ENCODE data around the gene CSGALNACT2. TPM values are rescaled to one million over a fixed set of nuclear protein-coding genes. Genes with fewer than 3 reads are reported as not detected.

The CSGALNACT2 gene
- total RNA-seq, 2 experiments from 2014 or later, result 25.6 to 27.1 TPM

DNA sequence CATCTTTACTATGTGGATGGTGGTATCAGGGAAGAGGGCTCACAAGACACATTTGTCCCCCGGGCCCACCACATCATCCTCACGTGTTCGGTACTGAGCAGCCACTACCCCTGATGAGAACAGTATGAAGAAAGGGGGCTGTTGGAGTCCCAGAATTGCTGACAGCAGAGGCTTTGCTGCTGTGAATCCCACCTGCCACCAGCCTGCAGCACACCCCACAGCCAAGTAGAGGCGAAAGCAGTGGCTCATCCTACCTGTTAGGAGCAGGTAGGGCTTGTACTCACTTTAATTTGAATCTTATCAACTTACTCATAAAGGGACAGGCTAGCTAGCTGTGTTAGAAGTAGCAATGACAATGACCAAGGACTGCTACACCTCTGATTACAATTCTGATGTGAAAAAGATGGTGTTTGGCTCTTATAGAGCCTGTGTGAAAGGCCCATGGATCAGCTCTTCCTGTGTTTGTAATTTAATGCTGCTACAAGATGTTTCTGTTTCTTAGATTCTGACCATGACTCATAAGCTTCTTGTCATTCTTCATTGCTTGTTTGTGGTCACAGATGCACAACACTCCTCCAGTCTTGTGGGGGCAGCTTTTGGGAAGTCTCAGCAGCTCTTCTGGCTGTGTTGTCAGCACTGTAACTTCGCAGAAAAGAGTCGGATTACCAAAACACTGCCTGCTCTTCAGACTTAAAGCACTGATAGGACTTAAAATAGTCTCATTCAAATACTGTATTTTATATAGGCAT is 9.1 kb upstream of the CSGALNACT2 start:
- Mint-ChIP-seq H3K27me3 (ENCODE audit: low read depth) (no peaks in the 10 kb centered on the region), H3K9me3 (no peaks in the 10 kb centered on the region), H3K36me3 (ENCODE audit: low read depth) (no peaks in the 10 kb centered on the region), H3K4me1 (ENCODE audit: low read depth) (peaks cover 11% of the 10 kb centered on the region), H3K27ac (peak overlapping the region; percentile 73), H3K4me3 (no peak overlapping the region)
- DNase-seq, result peak; percentile 66
- CTCF ChIA-PET, result interaction anchor here (0.6 to 1.3 kb wide), 2 partner anchors 36 to 76 kb away, joined by 4 to 5 read pairs; no protein-coding TSS in a partner anchor
- intact Hi-C loops (cut with micrococcal nuclease), result loop anchor here (1.0 kb wide), 2 partner anchors 8 to 11 kb away; no protein-coding TSS in a partner anchor

DNA sequence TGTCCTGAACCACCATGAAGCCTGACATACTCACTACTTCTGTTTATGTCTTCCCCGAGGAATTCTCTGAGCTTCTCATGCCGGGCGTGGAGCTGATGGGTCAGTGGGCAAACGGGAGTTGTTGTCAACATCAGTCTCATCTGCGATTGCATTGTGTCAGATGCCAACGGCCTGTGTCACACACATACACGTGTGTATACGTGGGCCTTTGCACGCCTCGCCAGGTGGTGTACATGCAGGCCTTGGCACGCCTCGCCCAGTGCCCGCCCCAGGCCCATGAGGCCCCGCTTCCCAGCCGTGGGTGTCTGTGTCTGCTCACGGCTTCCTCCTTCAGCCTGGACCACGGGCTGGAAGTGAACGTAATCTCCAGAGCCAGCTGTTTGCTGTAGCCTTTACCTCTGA is 7.5 kb upstream of the CSGALNACT2 start:
- DNase-seq, result no peak
- Mint-ChIP-seq H3K9me3 (no peaks in the 10 kb centered on the region), H3K36me3 (ENCODE audit: low read depth) (no peaks in the 10 kb centered on the region), H3K4me1 (ENCODE audit: low read depth) (peaks cover 11% of the 10 kb centered on the region), H3K4me3 (no peak overlapping the region), H3K27ac (no peak overlapping the region), H3K27me3 (ENCODE audit: low read depth) (no peaks in the 10 kb centered on the region)
- CTCF ChIA-PET, result no interaction called here
- intact Hi-C loops (cut with micrococcal nuclease), result loop anchor here (10.0 kb wide), 1 partner anchor 684 kb away; no protein-coding TSS in a partner anchor

GRCh38 chr10:43131256-43131655 is 7.0 kb upstream of the CSGALNACT2 start:
- no peak overlapping the region for H3K27ac Mint-ChIP-seq
- H3K27me3 Mint-ChIP-seq (ENCODE audit: low read depth), result no peaks in the 10 kb centered on the region

DNA sequence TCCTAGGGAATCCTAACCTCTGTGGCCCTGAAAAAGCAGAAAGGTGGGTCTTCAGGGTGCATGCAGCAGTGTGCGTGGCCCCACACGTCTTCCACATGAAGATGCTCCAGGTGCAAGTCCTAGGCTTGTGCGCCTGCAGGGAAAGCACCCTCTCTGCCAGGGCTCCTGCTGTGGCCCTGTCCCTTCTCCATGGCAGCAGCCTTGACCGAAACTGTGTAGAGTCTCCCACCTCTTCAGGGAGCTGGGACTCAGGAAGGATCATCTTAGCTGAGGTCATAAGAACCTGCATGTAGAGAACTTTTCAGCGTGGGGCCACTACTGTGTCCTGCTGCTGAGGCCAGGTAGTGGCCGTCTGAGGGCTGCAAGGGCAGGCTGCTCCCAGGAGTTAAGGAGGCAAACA is 6.3 kb upstream of the CSGALNACT2 start:
- H3K27me3 Mint-ChIP-seq (ENCODE audit: low read depth), result no peaks in the 10 kb centered on the region
- intact Hi-C loops (cut with micrococcal nuclease), result loop anchor here (10.0 kb wide), 1 partner anchor 683 kb away; no protein-coding TSS in a partner anchor
- DNase-seq, result no peak

More at GRCh38 chr10:43131256-43131655, 7.0 kb upstream of the CSGALNACT2 start:
- Mint-ChIP-seq H3K4me3 (no peak overlapping the region), H3K9me3 (no peaks in the 10 kb centered on the region), H3K36me3 (ENCODE audit: low read depth) (peaks cover under 1% of the 10 kb centered on the region), H3K4me1 (ENCODE audit: low read depth) (peaks cover 16% of the 10 kb centered on the region)
- CTCF ChIA-PET, result no interaction called here
- no peak for DNase-seq
- intact Hi-C loops (cut with micrococcal nuclease), result loop anchor here (10.0 kb wide), 1 partner anchor 684 kb away; no protein-coding TSS in a partner anchor

DNA sequence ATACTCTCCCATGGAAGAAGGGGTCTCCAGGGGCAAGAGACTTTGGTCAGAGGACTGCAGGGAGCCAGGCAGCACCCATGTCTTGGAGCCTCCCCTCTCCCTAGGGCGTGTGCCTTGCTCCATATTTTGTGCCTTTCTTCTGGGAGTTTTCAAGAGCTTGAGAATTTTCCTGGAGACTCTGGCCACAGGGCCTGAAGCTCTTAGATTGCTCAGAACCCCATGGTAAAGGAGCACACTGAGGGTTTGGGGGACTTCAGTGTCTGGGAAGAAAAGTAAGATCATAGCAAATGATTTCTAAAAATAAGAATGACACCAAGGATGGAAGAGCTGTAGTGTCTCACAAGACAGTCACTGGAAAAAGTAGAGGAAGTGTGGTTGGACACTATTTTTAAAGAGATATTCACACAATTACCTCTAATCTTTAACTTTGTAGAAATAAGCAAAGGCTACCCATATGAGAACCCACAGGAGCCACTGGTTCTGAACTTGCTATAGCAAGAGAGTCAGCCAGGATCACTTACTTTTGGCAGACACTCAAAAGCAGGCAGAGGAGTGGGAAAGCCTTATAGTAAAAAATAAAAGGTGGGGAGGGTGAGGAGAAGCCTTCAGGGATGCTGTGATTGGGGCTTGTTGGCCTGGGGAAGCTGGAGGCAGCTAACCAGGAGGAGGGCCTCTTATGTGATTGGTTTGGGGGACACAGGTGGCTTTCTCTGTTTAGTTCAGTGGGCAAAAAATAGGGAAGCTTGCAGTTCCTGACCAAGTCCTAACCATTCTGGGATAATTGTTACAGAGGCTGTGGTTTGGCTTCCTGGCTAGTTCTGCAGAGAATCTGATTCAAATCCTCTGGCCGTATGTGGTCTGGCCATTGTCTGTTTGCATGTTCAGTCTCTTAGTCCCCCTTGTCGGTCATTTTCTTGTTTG is 5.1 kb upstream of the CSGALNACT2 start:
- no peaks in the 10 kb centered on the region for H3K27me3 Mint-ChIP-seq (ENCODE audit: low read depth)
- peaks cover 3% of the 10 kb centered on the region for H3K36me3 Mint-ChIP-seq (ENCODE audit: low read depth)
- H3K9me3 Mint-ChIP-seq, result no peaks in the 10 kb centered on the region
- H3K4me3 Mint-ChIP-seq, result no peak overlapping the region
- intact Hi-C loops (cut with micrococcal nuclease), result loop anchor here (10.0 kb wide), 1 partner anchor 682 kb away; no protein-coding TSS in a partner anchor
- no peak for DNase-seq
- CTCF ChIA-PET, result interaction anchor here (1.3 kb wide), 1 partner anchor 12 kb away, joined by 5 read pairs; no protein-coding TSS in a partner anchor
- H3K27ac Mint-ChIP-seq, result no peak overlapping the region
- peaks cover 23% of the 10 kb centered on the region for H3K4me1 Mint-ChIP-seq (ENCODE audit: low read depth)

More for the DNA sequence above, 6.3 kb upstream of the CSGALNACT2 start:
- Mint-ChIP-seq H3K4me3 (no peak overlapping the region), H3K4me1 (ENCODE audit: low read depth) (peaks cover 21% of the 10 kb centered on the region), H3K9me3 (no peaks in the 10 kb centered on the region), H3K36me3 (ENCODE audit: low read depth) (peaks cover 1% of the 10 kb centered on the region), H3K27ac (no peak overlapping the region)
- CTCF ChIA-PET, result interaction anchor here (1.3 kb wide), 1 partner anchor 11 kb away, joined by 5 read pairs; no protein-coding TSS in a partner anchor

DNA sequence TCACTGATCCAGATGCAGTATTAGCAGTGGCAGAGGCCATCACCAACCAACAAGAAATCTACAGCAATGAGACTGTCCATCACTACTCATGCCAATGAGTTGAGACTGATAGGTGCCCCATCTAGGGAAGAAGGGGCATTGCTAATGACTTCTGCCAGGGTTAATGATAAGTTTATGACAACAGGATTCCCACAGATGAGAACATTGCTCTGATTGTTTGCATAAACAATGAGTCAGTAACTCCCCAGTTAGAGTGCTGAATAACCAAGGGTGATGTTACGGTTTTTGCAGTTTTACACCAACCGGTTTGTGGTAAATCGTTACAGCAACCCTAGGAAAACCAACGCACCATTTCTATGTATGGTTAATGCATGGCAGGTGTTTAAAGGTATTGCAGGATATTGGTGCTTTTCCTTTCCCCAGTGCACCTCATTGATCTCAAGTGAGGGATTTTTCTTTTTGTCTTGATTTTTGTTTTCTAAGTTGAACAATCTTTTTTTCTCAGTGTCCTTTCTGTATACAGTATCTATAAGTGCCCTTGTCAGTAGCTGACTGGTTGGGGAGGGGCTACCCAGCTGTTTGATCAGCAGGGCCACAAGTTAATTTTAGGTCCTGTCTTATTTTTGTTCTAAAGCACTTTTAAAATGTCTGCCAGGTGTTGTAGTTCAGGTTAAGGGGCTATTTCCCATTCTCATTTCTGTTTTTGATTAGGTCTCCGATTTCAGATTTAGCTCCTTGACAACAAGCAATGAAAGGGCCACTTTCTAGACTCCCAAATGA is 3.9 kb upstream of the CSGALNACT2 start:
- CTCF ChIA-PET, result no interaction called here
- DNase-seq, result no peak
- peaks cover 24% of the 10 kb centered on the region for H3K4me1 Mint-ChIP-seq (ENCODE audit: low read depth)

GRCh38 chr10:43135064-43135463 is 3.2 kb upstream of the CSGALNACT2 start:
- Mint-ChIP-seq H3K27ac (no peak overlapping the region), H3K9me3 (no peaks in the 10 kb centered on the region), H3K27me3 (ENCODE audit: low read depth) (no peaks in the 10 kb centered on the region), H3K4me1 (ENCODE audit: low read depth) (peaks cover 27% of the 10 kb centered on the region), H3K36me3 (ENCODE audit: low read depth) (peaks cover 7% of the 10 kb centered on the region), H3K4me3 (no peak overlapping the region)
- DNase-seq, result no peak
- CTCF ChIA-PET, result no interaction called here
- intact Hi-C loops (cut with micrococcal nuclease), result loop anchor here (5.0 to 10.0 kb wide), 2 partner anchors 157 to 680 kb away; no protein-coding TSS in a partner anchor

More for the DNA sequence above, 3.9 kb upstream of the CSGALNACT2 start:
- Mint-ChIP-seq H3K36me3 (ENCODE audit: low read depth) (peaks cover 5% of the 10 kb centered on the region), H3K9me3 (no peaks in the 10 kb centered on the region), H3K4me3 (no peak overlapping the region), H3K27ac (no peak overlapping the region), H3K27me3 (ENCODE audit: low read depth) (no peaks in the 10 kb centered on the region)
- intact Hi-C loops (cut with micrococcal nuclease), result loop anchor here (10.0 kb wide), 1 partner anchor 680 kb away; no protein-coding TSS in a partner anchor

GRCh38 chr10:43135656-43136055 is 2.6 kb upstream of the CSGALNACT2 start:
- H3K27ac Mint-ChIP-seq, result peak overlapping the region; percentile 13
- peaks cover 31% of the 10 kb centered on the region for H3K4me1 Mint-ChIP-seq (ENCODE audit: low read depth)
- CTCF ChIA-PET, result no interaction called here
- no peaks in the 10 kb centered on the region for H3K27me3 Mint-ChIP-seq (ENCODE audit: low read depth)
- H3K36me3 Mint-ChIP-seq (ENCODE audit: low read depth), result peaks cover 9% of the 10 kb centered on the region
- H3K9me3 Mint-ChIP-seq, result no peaks in the 10 kb centered on the region
- no peak for DNase-seq
- H3K4me3 Mint-ChIP-seq, result peak overlapping the region; percentile 2
- intact Hi-C loops (cut with micrococcal nuclease), result loop anchor here (5.0 to 10.0 kb wide), 2 partner anchors 157 to 679 kb away; no protein-coding TSS in a partner anchor

- intact Hi-C loops (cut with micrococcal nuclease), result loop anchor here (5.0 to 10.0 kb wide), 2 partner anchors 156 to 678 kb away; no protein-coding TSS in a partner anchor
Measured at GRCh38 chr10:43136432-43136831, 1.8 kb upstream of the CSGALNACT2 start.

GRCh38 chr10:43136995-43137716 is 1.1 kb upstream of the CSGALNACT2 start:
- no peak for DNase-seq
- intact Hi-C loops (cut with micrococcal nuclease), result loop anchor here (5.0 to 10.0 kb wide), 2 partner anchors 155 to 678 kb away; no protein-coding TSS in a partner anchor
- Mint-ChIP-seq H3K27ac (peak overlapping the region; percentile 87), H3K9me3 (no peaks in the 10 kb centered on the region), H3K27me3 (ENCODE audit: low read depth) (no peaks in the 10 kb centered on the region), H3K36me3 (ENCODE audit: low read depth) (peaks cover 9% of the 10 kb centered on the region), H3K4me3 (peak overlapping the region; percentile 91), H3K4me1 (ENCODE audit: low read depth) (peaks cover 41% of the 10 kb centered on the region)
- CTCF ChIA-PET, result interaction anchor here (1.6 kb wide), 1 partner anchor 67 kb away, joined by 3 read pairs; no protein-coding TSS in a partner anchor

More at GRCh38 chr10:43136432-43136831, 1.8 kb upstream of the CSGALNACT2 start:
- DNase-seq, result no peak
- Mint-ChIP-seq H3K36me3 (ENCODE audit: low read depth) (peaks cover 9% of the 10 kb centered on the region), H3K4me3 (peak overlapping the region; percentile 91), H3K27me3 (ENCODE audit: low read depth) (no peaks in the 10 kb centered on the region), H3K9me3 (no peaks in the 10 kb centered on the region), H3K4me1 (ENCODE audit: low read depth) (peaks cover 37% of the 10 kb centered on the region), H3K27ac (no peak overlapping the region)
- CTCF ChIA-PET, result no interaction called here

DNA sequence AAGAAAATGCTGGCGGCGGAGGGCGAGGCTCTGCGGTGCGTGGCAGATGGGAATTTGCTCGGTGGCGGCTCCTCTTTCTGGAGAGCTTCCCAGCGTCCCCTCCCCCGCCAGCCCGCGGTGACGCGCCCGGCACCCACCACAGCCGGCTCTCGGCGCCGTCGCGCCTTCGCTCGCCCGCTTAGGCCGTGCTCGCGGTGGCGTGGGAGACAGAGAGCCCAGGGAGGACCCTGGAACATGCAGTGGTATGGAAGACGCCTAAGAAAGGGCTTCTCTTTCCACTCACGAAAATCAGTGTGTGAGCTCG is 576 bp upstream of the CSGALNACT2 start:
- Mint-ChIP-seq H3K9me3 (no peaks in the 10 kb centered on the region), H3K4me3 (peak overlapping the region; percentile 91), H3K4me1 (ENCODE audit: low read depth) (peaks cover 46% of the 10 kb centered on the region), H3K27me3 (ENCODE audit: low read depth) (no peaks in the 10 kb centered on the region), H3K36me3 (ENCODE audit: low read depth) (peaks cover 11% of the 10 kb centered on the region), H3K27ac (peak overlapping the region; percentile 87)
- CTCF ChIA-PET, result interaction anchor here (1.6 to 1.9 kb wide), 2 partner anchors 64 to 67 kb away, joined by 3 to 5 read pairs; no protein-coding TSS in a partner anchor
- DNase-seq, result peak; percentile 27
- intact Hi-C loops (cut with micrococcal nuclease), result loop anchor here (1.0 to 10.0 kb wide), 7 partner anchors 155 to 677 kb away; partner anchors contain the start of gene ZNF33B

Measured in activated naive CD4-positive, alpha-beta T cell treated with anti-CD3 and anti-CD28 coated beads for 36 hours (primary cell).